ENCODE measurements around the gene ATP1A4.

Gene ATP1A4

GRCh38 chr1:160193832-160194736, 42.7 kb downstream of the ATP1A4 start (continued):
- peak; percentile 12; the same call in 1 of the 2 replicates for TF ChIP-seq ZNF785 (tag by site-specific recombination; IDR thresholded peaks at IDR 0.05)
- no peak for TF ChIP-seq ZFP41 (tag by site-specific recombination; IDR thresholded peaks at IDR 0.05; ENCODE audit: borderline replicate concordance)
- TF ChIP-seq ZSCAN23 (tag by site-specific recombination; IDR thresholded peaks at IDR 0.05): no peak
- no peak for TF ChIP-seq ZNF664 (tag by site-specific recombination; IDR thresholded peaks at IDR 0.05)
- TF ChIP-seq ZNF521 (tag by site-specific recombination; IDR thresholded peaks at IDR 0.05): 0 out of 2 replicates have a peak, but pooled peaks have one; percentile 14
- no peak for TF ChIP-seq ZBTB7A (tag by site-specific recombination; IDR thresholded peaks at IDR 0.05; ENCODE audit: low read depth)
- TF ChIP-seq ZBTB10 (tag by site-specific recombination; IDR thresholded peaks at IDR 0.05): no peak
- TF ChIP-seq ZNF202 (tag by site-specific recombination; IDR thresholded peaks at IDR 0.05; ENCODE audit: borderline replicate concordance): 0 out of 2 replicates have a peak, but pooled peaks have one; percentile 7
- TF ChIP-seq ZBTB6 (tag by site-specific recombination; IDR thresholded peaks at IDR 0.05): no peak
- TF ChIP-seq MYNN (tag by site-specific recombination; IDR thresholded peaks at IDR 0.05; ENCODE audit: borderline replicate concordance): no peak
- TF ChIP-seq OVOL3 (tag by site-specific recombination; IDR thresholded peaks at IDR 0.05): no peak
- peak; percentile 66; the same call in 1 of the 2 replicates for TF ChIP-seq ZNF670 (tag by site-specific recombination; IDR thresholded peaks at IDR 0.05; ENCODE audit: low read depth)
- TF ChIP-seq ZNF514 (tag by site-specific recombination; IDR thresholded peaks at IDR 0.05): no peak
- TF ChIP-seq IKZF3 (tag by site-specific recombination; IDR thresholded peaks at IDR 0.05): no peak
- no peak for TF ChIP-seq REST (tag by site-specific recombination; IDR thresholded peaks at IDR 0.05)
- no peak for TF ChIP-seq ZNF157 (tag by site-specific recombination; IDR thresholded peaks at IDR 0.05)
- TF ChIP-seq ZNF221 (tag by site-specific recombination; IDR thresholded peaks at IDR 0.05; ENCODE audit: borderline replicate concordance): no peak
- peak; percentile 45; the same call in 1 of the 2 replicates for TF ChIP-seq ZNF239 (tag by site-specific recombination; IDR thresholded peaks at IDR 0.05)
- TF ChIP-seq SCRT2 (tag by site-specific recombination; IDR thresholded peaks at IDR 0.05): no peak
- peak; percentile 43; the same call in 1 of the 2 replicates for TF ChIP-seq ZNF776 (tag by site-specific recombination; IDR thresholded peaks at IDR 0.05; ENCODE audit: borderline replicate concordance)
- TF ChIP-seq, protein P1, sequence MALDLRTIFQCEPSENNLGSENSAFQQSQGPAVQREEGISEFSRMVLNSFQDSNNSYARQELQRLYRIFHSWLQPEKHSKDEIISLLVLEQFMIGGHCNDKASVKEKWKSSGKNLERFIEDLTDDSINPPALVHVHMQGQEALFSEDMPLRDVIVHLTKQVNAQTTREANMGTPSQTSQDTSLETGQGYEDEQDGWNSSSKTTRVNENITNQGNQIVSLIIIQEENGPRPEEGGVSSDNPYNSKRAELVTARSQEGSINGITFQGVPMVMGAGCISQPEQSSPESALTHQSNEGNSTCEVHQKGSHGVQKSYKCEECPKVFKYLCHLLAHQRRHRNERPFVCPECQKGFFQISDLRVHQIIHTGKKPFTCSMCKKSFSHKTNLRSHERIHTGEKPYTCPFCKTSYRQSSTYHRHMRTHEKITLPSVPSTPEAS (tag by site-specific recombination; IDR thresholded peaks at IDR 0.05): peak; percentile 69; the same call in 1 of the 2 replicates
- peak; percentile 31 for TF ChIP-seq ZNF146 (tag by site-specific recombination; IDR thresholded peaks at IDR 0.05)
- no peak for TF ChIP-seq ZNF324 (tag by site-specific recombination; IDR thresholded peaks at IDR 0.05)
- TF ChIP-seq ZNF768 (tag by site-specific recombination; IDR thresholded peaks at IDR 0.05): no peak
- no peak for TF ChIP-seq ZXDB (tag by site-specific recombination; IDR thresholded peaks at IDR 0.05)
- TF ChIP-seq ZNF747 (tag by site-specific recombination; IDR thresholded peaks at IDR 0.05): no peak
- TF ChIP-seq ZNF792 (tag by site-specific recombination; IDR thresholded peaks at IDR 0.05): 0 out of 2 replicates have a peak, but pooled peaks have one; percentile 41
- no peak for TF ChIP-seq ZNF335 (tag by site-specific recombination; conservative IDR thresholded peaks at IDR 0.05)
- peak; percentile 88 for TF ChIP-seq ZNF18 (tag by site-specific recombination; IDR thresholded peaks at IDR 0.05)
- TF ChIP-seq ZBTB21 (tag by site-specific recombination; IDR thresholded peaks at IDR 0.05): no peak
